T-helper 2 cell treated with Interferon-gamma antibody and Interleukin-4, amounts not matched to agents 5 μg/mL and 100 μg/mL, for 36 hours (primary cell): Measurements from ENCODE around the gene PODNL1.

Experiments
- DNase-seq: peaks from one replicate; pipeline ENCODE4 v3.0.0; 2021; ENCODE audit warnings: low spot score
- H3K27ac Mint-ChIP-seq: one replicate; pipeline ENCODE4 v1.8.0; 2021; ENCODE audit warnings: mild to moderate bottlenecking, mixed read lengths
- H3K27me3 Mint-ChIP-seq: one replicate; pipeline ENCODE4 v1.8.0; 2021; ENCODE audit warnings: low read depth, mixed read lengths
- H3K36me3 Mint-ChIP-seq: one replicate; pipeline ENCODE4 v1.8.0; 2021; ENCODE audit warnings: low read depth, mixed read lengths
- H3K4me1 Mint-ChIP-seq: one replicate; pipeline ENCODE4 v1.8.0; 2021; ENCODE audit warnings: low read depth, mixed read lengths
- H3K4me3 Mint-ChIP-seq: one replicate; pipeline ENCODE4 v1.8.0; 2022; ENCODE audit warnings: mild to moderate bottlenecking, moderate library complexity, mixed read lengths
- H3K9me3 Mint-ChIP-seq: one replicate; pipeline ENCODE4 v1.8.0; 2021; ENCODE audit warnings: mixed read lengths

The PODNL1 gene

DNA sequence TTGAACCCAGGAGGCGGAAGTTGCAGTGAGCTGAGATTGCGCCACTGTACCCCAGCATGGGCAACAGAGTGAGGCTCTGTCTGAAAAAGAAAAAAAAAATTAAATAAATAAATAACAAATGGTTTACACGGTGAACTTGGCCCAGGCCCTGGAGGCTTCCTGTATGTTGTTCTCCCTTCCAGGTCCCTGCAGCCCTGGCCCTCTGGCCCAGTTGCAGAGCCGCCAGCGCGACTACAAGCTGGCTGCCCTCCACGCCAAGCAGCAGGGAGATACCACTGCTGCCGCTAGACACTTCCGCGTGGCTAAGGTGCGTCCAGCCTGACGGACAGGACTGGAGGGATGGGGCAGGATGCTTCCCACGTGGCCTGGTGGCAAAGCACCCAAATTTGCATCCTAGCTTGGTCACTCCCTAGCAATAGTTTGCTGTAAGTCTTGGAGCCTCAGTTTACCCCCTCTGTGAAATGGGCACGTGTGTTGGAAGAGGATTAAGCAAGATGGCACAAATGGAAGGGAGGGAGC, 20.3 kb downstream of the PODNL1 start:
- no peak overlapping the region for H3K27ac Mint-ChIP-seq
- H3K4me3 Mint-ChIP-seq, result no peak overlapping the region
- H3K36me3 Mint-ChIP-seq, result peaks cover 42% of the 10 kb centered on the region
- H3K9me3 Mint-ChIP-seq, result peaks cover 6% of the 10 kb centered on the region
- H3K27me3 Mint-ChIP-seq, result no peaks in the 10 kb centered on the region
- H3K4me1 Mint-ChIP-seq, result no peaks in the 10 kb centered on the region
- no peak for DNase-seq

DNA sequence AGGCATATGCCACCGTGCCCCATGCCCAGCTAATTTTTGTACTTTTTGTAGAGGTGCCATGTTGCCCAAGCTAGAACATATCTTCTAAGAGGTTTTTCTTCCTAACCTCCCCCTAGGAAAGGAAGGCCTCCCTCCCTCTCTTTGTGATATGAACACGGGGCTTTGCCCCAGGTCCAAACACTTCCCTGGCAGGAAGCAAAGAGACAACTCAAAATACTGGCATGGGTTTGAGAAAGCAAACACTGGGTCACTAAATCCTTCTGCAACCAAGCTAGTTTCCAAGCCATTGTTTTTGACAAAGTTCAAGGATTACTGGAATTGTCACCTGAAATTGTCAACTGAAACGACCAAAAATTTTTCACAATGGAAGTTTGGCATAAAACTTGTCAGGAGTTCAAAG, 23.4 kb downstream of the PODNL1 start:
- no peak overlapping the region for H3K4me3 Mint-ChIP-seq
- peaks cover 29% of the 10 kb centered on the region for H3K36me3 Mint-ChIP-seq
- no peak for DNase-seq
- no peaks in the 10 kb centered on the region for H3K27me3 Mint-ChIP-seq
- no peak overlapping the region for H3K27ac Mint-ChIP-seq
- no peaks in the 10 kb centered on the region for H3K4me1 Mint-ChIP-seq
- no peaks in the 10 kb centered on the region for H3K9me3 Mint-ChIP-seq

DNA sequence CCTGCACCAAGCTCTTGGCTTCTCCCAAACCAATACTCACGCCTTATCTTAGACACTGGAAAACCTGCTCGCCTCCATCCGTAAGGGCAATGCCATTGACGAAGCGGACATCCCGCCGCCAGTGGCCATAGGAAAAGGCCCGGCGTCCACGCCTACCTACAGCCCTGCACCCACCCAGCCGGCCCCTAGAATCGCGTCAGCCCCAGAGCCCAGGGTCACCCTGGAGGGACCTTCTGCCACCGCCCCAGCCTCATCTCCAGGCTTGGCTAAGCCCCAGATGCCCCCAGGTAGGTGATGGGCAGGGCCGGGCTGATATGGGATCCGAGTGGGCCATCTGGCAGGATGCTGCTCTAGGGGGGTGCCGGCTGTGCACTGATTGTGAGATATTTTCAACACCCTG, 24.9 kb downstream of the PODNL1 start:
- H3K4me1 Mint-ChIP-seq, result no peaks in the 10 kb centered on the region
- H3K9me3 Mint-ChIP-seq, result no peaks in the 10 kb centered on the region
- no peak for DNase-seq
- no peak overlapping the region for H3K27ac Mint-ChIP-seq
- no peak overlapping the region for H3K4me3 Mint-ChIP-seq
- H3K27me3 Mint-ChIP-seq, result no peaks in the 10 kb centered on the region
- peaks cover 27% of the 10 kb centered on the region for H3K36me3 Mint-ChIP-seq

DNA sequence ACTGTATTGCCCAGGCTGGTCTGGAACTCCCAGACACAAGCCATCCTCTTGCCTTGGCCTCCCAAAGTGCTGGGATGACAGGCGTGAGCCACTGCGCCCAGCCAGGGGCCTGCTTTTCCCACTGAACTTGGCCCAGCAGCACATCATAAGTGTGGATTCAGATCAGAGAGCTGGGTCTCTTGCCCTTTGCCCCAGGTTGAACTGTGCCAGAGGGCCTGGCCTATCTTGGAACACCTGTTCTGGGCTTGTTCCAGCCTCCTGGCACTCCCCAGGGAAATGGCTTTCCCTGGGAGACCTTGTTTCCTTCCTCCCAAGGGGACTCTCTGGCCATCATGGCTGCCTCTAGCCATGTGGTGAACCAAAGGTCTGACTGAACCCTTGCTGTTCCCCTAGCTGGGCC, 28.8 kb downstream of the PODNL1 start:
- Mint-ChIP-seq H3K27ac (no peak overlapping the region), H3K4me1 (peaks cover 18% of the 10 kb centered on the region), H3K36me3 (peaks cover 22% of the 10 kb centered on the region), H3K27me3 (no peaks in the 10 kb centered on the region), H3K9me3 (no peaks in the 10 kb centered on the region), H3K4me3 (no peak overlapping the region)
- no peak for DNase-seq

DNA sequence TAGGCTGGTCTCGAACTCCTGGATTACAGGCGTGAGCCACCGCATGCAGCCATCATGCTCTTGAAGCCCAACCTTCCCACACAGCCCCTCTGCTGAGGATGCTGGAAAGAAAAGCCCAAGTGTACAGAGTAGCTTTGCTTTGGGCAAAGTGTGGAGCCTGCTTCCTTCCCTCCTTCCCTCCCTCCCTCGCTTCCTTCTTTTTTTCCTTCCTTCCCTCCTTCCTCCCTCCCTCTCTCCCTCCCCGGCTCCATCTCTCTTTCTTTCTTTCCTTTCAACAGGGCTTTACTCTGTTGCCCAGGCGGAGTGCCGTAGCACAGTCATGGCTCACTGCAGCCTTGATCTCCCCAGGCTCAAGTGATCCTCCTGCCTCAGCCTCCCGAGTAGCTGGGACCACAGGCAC, 29.5 kb downstream of the PODNL1 start:
- no peaks in the 10 kb centered on the region for H3K9me3 Mint-ChIP-seq
- no peak overlapping the region for H3K27ac Mint-ChIP-seq
- no peaks in the 10 kb centered on the region for H3K27me3 Mint-ChIP-seq
- H3K36me3 Mint-ChIP-seq, result peaks cover 22% of the 10 kb centered on the region
- H3K4me3 Mint-ChIP-seq, result no peak overlapping the region
- peaks cover 18% of the 10 kb centered on the region for H3K4me1 Mint-ChIP-seq
- DNase-seq, result no peak

DNA sequence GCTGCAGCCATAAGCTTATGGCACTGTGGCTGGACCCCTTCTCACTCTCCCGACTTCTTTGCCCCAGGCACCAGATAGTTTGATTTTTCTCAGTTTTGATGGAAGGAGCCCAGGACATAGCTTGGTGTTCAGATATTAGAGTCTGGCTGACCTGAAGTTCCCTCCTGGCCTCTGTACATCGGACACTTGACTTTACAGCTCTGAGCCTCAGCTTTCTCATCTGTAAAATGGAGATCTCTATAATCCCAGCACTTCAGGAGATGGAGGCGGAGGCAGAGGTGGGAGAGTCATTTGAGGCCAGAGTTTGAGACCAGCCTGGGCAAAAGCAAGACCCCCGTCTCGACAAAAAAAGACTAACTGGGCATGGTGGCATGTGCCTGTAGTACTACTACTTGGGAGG, 31.3 kb downstream of the PODNL1 start:
- Mint-ChIP-seq H3K4me3 (peak overlapping the region; percentile 79), H3K9me3 (no peaks in the 10 kb centered on the region), H3K27me3 (no peaks in the 10 kb centered on the region), H3K27ac (peak overlapping the region; percentile 57), H3K36me3 (peaks cover 15% of the 10 kb centered on the region), H3K4me1 (peaks cover 18% of the 10 kb centered on the region)
- DNase-seq, result no peak

DNA sequence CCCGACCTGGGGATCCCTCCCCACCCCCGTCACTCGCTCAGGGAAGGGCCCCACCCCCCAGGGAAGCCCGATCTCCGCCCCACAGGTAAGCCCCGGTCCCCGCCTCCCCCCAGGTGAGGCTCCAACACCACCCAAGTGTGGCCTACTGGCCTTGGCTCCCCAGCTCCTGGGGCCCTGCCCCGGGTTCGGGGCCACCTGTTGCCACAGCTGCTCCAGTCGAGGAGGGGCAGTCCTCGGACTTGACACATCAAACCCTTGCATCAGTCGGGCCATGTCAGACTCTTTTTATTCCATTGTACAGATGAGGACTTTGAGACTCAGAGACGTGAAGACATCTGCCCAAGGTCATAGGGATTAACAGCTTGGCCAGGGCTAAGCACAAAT, 31.7 kb downstream of the PODNL1 start:
- no peaks in the 10 kb centered on the region for H3K9me3 Mint-ChIP-seq
- peaks cover 15% of the 10 kb centered on the region for H3K36me3 Mint-ChIP-seq
- H3K27ac Mint-ChIP-seq, result peak overlapping the region; percentile 60
- DNase-seq, result no peak
- peaks cover 18% of the 10 kb centered on the region for H3K4me1 Mint-ChIP-seq
- H3K4me3 Mint-ChIP-seq, result peak overlapping the region; percentile 79
- H3K27me3 Mint-ChIP-seq, result no peaks in the 10 kb centered on the region

DNA sequence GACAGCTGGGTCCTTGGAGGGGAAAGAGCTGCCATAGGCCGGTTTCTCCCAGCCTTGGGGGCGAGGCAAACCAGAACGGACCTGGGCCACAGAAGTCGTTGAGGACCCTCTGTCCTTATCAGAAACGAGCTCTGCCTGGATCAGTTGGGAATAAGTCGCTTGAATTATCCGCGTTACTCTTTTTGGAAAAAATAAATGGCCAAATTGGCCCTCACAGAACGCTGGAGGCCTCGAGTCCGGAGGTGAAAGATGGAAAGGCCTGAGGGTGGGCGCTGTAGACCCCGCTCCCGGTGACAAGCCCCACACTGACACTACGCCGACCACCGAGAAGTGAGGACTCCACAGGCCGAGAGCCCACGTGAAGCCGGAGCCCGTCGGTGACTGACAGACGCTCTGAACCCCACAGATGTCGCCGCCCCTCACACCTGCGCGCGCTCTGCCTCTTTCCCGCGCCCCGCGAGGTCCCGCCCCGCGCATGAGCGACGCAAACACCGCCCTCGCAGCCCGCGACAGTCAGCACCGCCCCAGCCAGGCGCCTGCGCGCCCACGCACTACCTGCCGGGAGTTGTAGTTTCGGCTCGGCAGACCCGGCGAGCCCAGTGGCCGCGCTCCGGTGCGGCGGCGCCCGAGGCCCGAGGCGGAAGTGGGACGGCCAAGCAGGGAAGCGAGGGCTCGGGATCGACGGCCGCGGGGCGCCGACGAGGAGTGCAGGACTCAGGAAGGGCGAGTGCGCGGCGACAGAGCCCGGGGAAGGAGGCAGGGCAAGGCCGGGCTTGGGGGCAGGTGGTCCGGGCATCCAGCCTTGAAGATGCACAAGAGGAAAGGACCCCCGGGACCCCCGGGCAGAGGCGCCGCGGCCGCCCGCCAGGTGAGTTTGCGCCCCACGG, 32.3 kb downstream of the PODNL1 start, which contains the start of the genes BRME1 and CC2D1A:
Gene BRME1 (minus strand): TSS at position 484 of the 887 bp plus-strand sequence. CDS start 1,225 bp downstream, outside the sequence.
Gene CC2D1A (plus strand): TSS at position 568 of the 887 bp plus-strand sequence. CDS start 241 bp downstream, at position 809.
- peak within 1 kb of the TSS; percentile 84 for H3K4me3 Mint-ChIP-seq
- peak within 1 kb of the TSS; percentile 94 for H3K27ac Mint-ChIP-seq
- no peaks in the 10 kb centered on the region for H3K27me3 Mint-ChIP-seq
- peak; percentile 94 for DNase-seq
- H3K9me3 Mint-ChIP-seq, result no peaks in the 10 kb centered on the region
- H3K36me3 Mint-ChIP-seq, result peaks cover 10% of the 10 kb centered on the region
- peaks cover 18% of the 10 kb centered on the region for H3K4me1 Mint-ChIP-seq

DNA sequence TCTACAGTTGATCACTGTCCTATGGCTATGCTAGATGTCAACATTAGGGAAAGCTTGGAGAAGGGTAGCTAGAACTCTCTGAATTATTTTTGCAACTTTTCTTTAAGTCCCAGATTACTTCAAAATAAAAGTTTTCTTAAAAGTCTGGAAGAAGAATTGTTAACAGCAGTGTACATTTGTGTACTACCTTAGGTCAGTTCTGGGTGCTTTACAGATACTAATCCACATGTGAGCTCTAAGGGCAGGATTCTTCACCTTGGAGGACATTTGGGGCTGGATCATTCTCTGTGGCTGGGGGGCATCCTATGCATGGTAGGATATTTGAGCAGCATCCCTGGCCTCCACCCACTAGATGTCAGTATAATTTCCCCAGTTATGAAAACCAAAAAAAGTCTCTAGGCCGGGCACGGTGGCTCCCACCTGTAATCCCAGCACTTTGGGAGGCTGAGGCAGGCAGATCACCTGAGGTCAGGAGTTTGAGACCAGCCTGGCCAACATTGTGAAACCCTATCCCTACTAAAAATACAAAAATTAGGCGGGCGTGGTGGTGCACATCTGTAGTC, 35.1 kb downstream of the PODNL1 start:
- peaks cover 18% of the 10 kb centered on the region for H3K4me1 Mint-ChIP-seq
- H3K27ac Mint-ChIP-seq, result no peak overlapping the region
- no peaks in the 10 kb centered on the region for H3K9me3 Mint-ChIP-seq
- no peaks in the 10 kb centered on the region for H3K27me3 Mint-ChIP-seq
- H3K36me3 Mint-ChIP-seq, result peaks cover 3% of the 10 kb centered on the region
- no peak for DNase-seq
- H3K4me3 Mint-ChIP-seq, result no peak overlapping the region

DNA sequence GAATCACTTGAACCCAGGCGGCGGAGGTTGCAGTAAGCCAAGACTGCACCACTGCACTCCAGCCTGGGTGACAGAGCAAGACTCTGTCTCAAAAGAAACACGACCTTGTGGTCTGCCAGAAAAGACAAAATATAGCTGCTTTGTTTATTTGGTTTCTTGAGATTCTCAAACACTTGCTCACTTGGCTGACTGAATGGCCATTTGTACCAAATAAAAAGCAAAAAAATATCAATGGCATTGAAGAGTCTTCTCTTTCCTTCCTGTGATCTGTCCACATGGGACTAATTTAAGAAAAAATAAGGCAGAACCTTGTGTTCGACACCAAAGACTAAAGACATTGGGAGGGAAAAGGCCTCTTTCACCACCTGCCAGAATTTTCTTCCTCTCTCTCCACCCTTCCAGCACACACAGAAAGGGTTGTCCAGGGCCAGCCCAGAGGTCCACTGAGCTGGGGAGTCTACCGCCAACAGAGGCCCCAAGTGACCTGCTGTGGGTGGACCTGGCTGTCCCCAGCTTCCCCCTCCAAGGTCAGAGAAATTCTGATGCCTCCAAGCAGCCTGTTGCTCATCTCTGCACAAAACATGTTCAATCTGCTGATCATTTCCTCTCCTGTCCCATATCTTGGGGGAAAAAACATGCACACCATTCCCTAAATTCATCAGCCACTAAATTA, 38.2 kb downstream of the PODNL1 start:
- Mint-ChIP-seq H3K4me3 (no peak overlapping the region), H3K27me3 (no peaks in the 10 kb centered on the region), H3K4me1 (peaks cover 4% of the 10 kb centered on the region), H3K36me3 (peaks cover 3% of the 10 kb centered on the region), H3K27ac (no peak overlapping the region), H3K9me3 (no peaks in the 10 kb centered on the region)
- DNase-seq, result no peak

DNA sequence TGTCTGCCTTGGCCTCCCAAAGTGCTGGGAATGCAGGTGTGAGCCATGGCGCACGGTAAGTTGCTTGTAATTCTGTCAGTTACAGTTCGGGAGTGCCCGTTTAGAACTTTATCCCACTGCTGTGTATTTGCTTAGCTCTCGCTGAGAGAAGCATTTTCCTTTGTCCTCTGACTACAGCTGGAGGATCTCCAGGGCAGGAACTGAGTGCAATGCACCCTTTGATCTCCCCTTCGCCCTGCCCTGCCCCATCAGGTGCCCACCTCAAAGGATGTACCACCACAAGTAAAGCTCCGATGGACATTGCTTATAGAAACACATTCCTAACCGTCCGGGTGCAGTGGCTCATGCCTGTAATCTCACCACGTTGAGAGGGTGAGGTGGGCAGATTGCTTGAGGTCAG, 38.8 kb downstream of the PODNL1 start:
- no peaks in the 10 kb centered on the region for H3K27me3 Mint-ChIP-seq
- no peaks in the 10 kb centered on the region for H3K9me3 Mint-ChIP-seq
- no peaks in the 10 kb centered on the region for H3K36me3 Mint-ChIP-seq
- no peak overlapping the region for H3K4me3 Mint-ChIP-seq
- no peak overlapping the region for H3K27ac Mint-ChIP-seq
- no peak for DNase-seq
- H3K4me1 Mint-ChIP-seq, result no peaks in the 10 kb centered on the region

DNA sequence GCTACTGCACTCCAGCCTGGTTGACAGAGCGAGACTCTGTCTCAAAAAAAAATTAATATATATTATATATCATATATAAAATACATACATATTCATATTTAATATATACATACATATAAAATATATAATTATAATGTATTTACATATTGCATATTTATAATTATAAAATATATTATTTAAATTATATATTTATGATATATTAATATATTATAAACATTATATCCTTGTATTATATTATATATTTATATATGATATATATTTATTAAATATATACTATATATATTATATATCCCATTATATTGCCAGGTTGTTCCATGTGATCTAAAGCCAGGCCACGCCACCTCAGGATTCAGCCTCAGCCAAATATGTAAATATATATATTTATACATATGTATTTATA, 42.0 kb downstream of the PODNL1 start:
- no peak overlapping the region for H3K4me3 Mint-ChIP-seq
- H3K9me3 Mint-ChIP-seq, result no peaks in the 10 kb centered on the region

DNA sequence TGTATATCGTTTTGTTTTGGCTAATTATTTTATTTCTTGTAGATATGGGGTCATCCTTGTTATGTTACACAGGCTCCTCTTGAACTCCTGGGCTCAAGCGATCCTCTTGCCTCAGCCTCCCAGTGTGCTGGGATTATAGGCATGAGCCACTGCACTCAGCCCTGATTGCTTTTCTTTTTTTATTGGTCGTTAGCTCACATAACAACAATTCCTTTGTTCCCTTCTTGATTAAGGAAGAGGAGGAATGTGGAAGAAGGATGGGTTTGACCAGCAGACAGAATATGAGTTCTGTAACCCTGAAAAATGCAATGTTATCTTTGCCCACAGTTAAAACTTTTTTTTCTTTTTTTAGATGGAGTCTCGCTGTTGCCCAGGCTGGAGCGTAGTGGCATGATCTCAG, 43.7 kb downstream of the PODNL1 start:
- Mint-ChIP-seq H3K27ac (no peak overlapping the region), H3K36me3 (no peaks in the 10 kb centered on the region), H3K4me3 (no peak overlapping the region), H3K4me1 (no peaks in the 10 kb centered on the region), H3K27me3 (no peaks in the 10 kb centered on the region), H3K9me3 (no peaks in the 10 kb centered on the region)
- no peak for DNase-seq

More for the DNA sequence above, 42.0 kb downstream of the PODNL1 start:
- Mint-ChIP-seq H3K27ac (no peak overlapping the region), H3K27me3 (no peaks in the 10 kb centered on the region), H3K4me1 (no peaks in the 10 kb centered on the region), H3K36me3 (no peaks in the 10 kb centered on the region)
- DNase-seq, result no peak

DNA sequence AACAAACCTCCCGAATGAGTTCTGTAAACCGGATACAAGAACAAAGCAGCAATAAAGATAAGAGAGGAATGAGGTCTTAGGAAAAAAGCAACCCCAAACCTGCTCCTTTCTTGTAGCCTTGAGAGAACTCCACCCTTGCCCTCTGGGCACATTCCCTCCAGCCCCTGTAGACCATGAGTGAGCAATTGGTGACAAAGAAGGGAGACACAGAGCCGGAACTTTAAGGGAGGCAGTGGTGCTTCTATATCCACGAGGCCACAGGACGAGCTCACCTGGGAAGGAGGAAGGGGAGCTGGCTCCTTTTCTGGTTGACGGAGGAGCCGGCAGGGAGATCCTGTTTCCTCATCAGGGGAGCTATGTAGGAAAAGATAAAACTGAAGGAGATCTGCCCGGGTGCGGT, 45.3 kb downstream of the PODNL1 start:
- H3K9me3 Mint-ChIP-seq, result no peaks in the 10 kb centered on the region
- H3K4me3 Mint-ChIP-seq, result no peak overlapping the region
- H3K27ac Mint-ChIP-seq, result no peak overlapping the region
- H3K36me3 Mint-ChIP-seq, result no peaks in the 10 kb centered on the region
- H3K27me3 Mint-ChIP-seq, result no peaks in the 10 kb centered on the region
- H3K4me1 Mint-ChIP-seq, result no peaks in the 10 kb centered on the region
- DNase-seq, result no peak
